ENCODE data around the gene TRMT13. TPM values are rescaled to one million over a fixed set of nuclear protein-coding genes. Genes with fewer than 3 reads are reported as not detected.

Gene TRMT13
- total RNA-seq, 2 experiments from 2014 or later = 17.5 TPM

DNA sequence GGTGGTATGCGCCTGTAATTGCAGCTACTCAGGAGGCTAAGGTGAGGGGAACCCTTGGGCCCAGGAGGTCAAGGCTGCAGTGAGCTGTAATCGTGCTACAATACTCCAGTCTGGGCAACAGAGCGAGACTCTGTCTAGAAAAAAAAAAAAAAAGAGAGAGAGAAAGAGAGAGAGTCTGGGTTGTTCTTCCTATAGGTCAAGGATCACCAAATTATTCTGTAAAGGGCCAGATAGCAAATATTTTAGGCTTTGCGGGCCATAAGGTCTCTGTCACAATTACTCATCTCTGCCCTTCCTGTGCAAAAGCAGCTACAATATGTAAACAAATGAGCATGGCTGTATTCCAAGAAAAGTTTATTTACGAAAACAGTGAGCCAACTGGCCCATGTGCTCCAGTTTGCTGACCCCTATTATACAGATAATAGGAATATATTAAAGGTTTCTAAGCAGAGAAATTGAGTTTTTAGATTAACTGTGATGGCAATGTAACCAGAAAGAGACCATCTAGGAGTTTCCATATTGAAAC lies 2.3 kb upstream of the TRMT13 start:
- Mint-ChIP-seq H3K27me3 (no peaks in the 10 kb centered on the region), H3K9me3 (no peaks in the 10 kb centered on the region), H3K36me3 (peaks cover 4% of the 10 kb centered on the region), H3K27ac (no peak overlapping the region), H3K4me3 (no peak overlapping the region), H3K4me1 (ENCODE audit: low read depth) (peaks cover 38% of the 10 kb centered on the region)
- CTCF ChIA-PET = interaction anchor here (1.1 kb wide), 1 partner anchor 11 kb away, joined by 4 read pairs; no protein-coding TSS in a partner anchor
- POLR2A ChIA-PET = no interaction called here
- intact Hi-C loops (cut with micrococcal nuclease) = loop anchor here (5.0 kb wide), 1 partner anchor 412 kb away; no protein-coding TSS in a partner anchor
- DNase-seq = no peak

- peak overlapping the region; percentile 93 for H3K27ac Mint-ChIP-seq
- H3K9me3 Mint-ChIP-seq = no peaks in the 10 kb centered on the region
- intact Hi-C loops (cut with micrococcal nuclease) = loop anchor here (2.0 to 5.0 kb wide), 3 partner anchors 135 to 411 kb away; partner anchors contain the start of gene RTCA
- CTCF ChIA-PET = interaction anchor here (1.1 kb wide), 1 partner anchor 10 kb away, joined by 4 read pairs; no protein-coding TSS in a partner anchor
- H3K4me3 Mint-ChIP-seq = peak overlapping the region; percentile 96
- peaks cover 4% of the 10 kb centered on the region for H3K36me3 Mint-ChIP-seq
- H3K27me3 Mint-ChIP-seq = no peaks in the 10 kb centered on the region
- POLR2A ChIA-PET = no interaction called here
- no peak for DNase-seq
- H3K4me1 Mint-ChIP-seq (ENCODE audit: low read depth) = peaks cover 39% of the 10 kb centered on the region
Observed at GRCh38 chr1:100131623-100132022, 1.3 kb upstream of the TRMT13 start.

DNA sequence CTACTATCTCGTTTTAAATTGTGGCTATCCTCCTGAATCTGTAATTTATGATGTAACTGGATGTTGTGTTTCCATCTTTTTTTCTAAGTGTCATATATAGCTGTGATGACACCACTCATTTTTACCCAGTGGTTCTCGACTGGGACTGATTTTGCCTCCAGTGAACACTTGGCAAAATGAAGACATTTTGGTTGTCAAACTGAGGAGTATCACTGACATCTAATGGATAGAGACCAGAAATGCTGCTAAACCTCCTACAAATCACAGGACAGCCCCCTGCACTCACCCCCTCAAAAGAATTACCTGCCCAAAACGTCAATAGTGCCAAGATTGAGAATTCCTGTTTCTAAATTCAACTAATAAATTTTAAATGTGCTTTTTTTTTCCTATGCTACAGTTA lies 1.9 kb downstream of the TRMT13 start:
- intact Hi-C loops (cut with micrococcal nuclease) = loop anchor here (5.0 kb wide), 1 partner anchor 407 kb away; no protein-coding TSS in a partner anchor
- no peaks in the 10 kb centered on the region for H3K9me3 Mint-ChIP-seq
- DNase-seq = no peak
- CTCF ChIA-PET = interaction anchor here (0.6 to 1.6 kb wide), 2 partner anchors 141 to 324 kb away, joined by 3 to 5 read pairs; no protein-coding TSS in a partner anchor
- POLR2A ChIA-PET = no interaction called here
- H3K36me3 Mint-ChIP-seq = peaks cover 20% of the 10 kb centered on the region
- no peak overlapping the region for H3K27ac Mint-ChIP-seq
- H3K27me3 Mint-ChIP-seq = no peaks in the 10 kb centered on the region
- peak overlapping the region; percentile 25 for H3K4me3 Mint-ChIP-seq
- peaks cover 31% of the 10 kb centered on the region for H3K4me1 Mint-ChIP-seq (ENCODE audit: low read depth)

DNA sequence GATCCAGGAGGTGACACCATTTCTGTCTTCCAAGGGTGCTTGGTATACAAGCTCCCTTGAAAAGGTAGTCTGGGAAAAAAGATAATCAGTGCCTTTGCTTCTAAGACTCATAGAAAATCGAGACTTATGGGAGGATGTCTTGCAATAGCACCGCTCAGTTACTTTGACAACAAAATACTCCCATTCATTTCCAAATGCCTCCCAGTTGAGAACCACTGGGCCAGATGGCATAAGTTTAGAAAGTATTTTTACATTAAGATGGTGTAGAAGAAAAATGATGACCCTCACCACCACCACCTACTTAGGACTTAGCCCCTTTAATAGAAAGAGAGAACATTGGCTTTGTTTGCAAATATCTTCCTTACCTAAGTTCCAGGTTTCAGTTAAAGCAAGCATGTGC lies 4.6 kb downstream of the TRMT13 start:
- H3K36me3 Mint-ChIP-seq = peaks cover 29% of the 10 kb centered on the region

GRCh38 chr1:100141192-100141591 lies 8.2 kb downstream of the TRMT13 start:
- Mint-ChIP-seq H3K27ac (no peak overlapping the region), H3K4me3 (no peak overlapping the region), H3K27me3 (no peaks in the 10 kb centered on the region), H3K9me3 (no peaks in the 10 kb centered on the region), H3K4me1 (ENCODE audit: low read depth) (no peaks in the 10 kb centered on the region), H3K36me3 (peaks cover 47% of the 10 kb centered on the region)
- intact Hi-C loops (cut with micrococcal nuclease) = no loop called here
- DNase-seq = no peak
- ChIA-PET POLR2A (no interaction called here), CTCF (interaction anchor here (1.0 kb wide), 1 partner anchor 10 kb away, joined by 4 read pairs; no protein-coding TSS in a partner anchor)

More for the DNA sequence above, 4.6 kb downstream of the TRMT13 start:
- Mint-ChIP-seq H3K27me3 (no peaks in the 10 kb centered on the region), H3K9me3 (no peaks in the 10 kb centered on the region), H3K27ac (no peak overlapping the region), H3K4me1 (ENCODE audit: low read depth) (peaks cover 12% of the 10 kb centered on the region), H3K4me3 (no peak overlapping the region)
- CTCF ChIA-PET = no interaction called here
- POLR2A ChIA-PET = no interaction called here
- intact Hi-C loops (cut with micrococcal nuclease) = no loop called here
- DNase-seq = no peak

DNA sequence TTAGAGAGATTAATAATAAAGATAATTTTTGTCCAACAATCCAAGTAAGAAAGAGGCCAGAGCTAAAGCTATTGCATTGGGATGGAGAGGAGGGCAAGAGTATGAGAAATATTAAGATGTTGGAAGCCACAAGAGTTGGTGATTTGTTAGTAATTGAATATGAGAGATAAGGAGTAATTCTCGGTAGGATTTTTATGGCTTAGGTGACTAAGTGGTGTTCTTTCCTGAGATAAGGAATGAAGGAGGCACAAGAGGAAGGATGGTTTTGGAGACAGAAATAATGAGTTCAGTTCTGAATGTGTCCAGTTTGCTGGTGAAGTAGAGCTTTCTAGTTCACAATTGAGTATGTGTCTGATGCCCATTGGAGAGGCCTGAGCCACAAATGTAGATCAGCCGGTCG lies 9.4 kb downstream of the TRMT13 start:
- Mint-ChIP-seq H3K9me3 (no peaks in the 10 kb centered on the region), H3K4me3 (no peak overlapping the region), H3K27me3 (no peaks in the 10 kb centered on the region), H3K36me3 (peaks cover 49% of the 10 kb centered on the region), H3K4me1 (ENCODE audit: low read depth) (no peaks in the 10 kb centered on the region), H3K27ac (no peak overlapping the region)
- DNase-seq = no peak
- POLR2A ChIA-PET = no interaction called here
- CTCF ChIA-PET = interaction anchor here (1.0 kb wide), 1 partner anchor 11 kb away, joined by 4 read pairs; no protein-coding TSS in a partner anchor
- intact Hi-C loops (cut with micrococcal nuclease) = no loop called here

DNA sequence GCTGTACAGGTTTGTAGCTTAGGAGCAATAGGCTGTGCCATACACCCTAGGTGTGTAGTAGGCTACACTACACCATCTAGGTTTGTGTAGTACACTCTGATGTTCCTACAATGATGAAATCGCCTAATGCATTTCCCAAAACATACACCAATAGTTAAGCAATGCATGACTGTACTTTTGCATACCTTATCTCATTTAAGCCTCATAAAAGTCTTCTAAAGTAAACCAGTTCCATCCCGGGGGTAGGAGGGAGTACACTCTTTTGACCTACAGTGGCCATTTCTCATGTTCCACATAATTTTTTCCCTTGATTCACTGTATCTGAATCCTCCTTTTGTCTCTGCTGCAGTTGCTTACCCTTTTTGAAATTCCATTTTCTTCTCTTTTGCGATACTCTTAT lies 12.2 kb downstream of the TRMT13 start:
- DNase-seq = no peak

DNA sequence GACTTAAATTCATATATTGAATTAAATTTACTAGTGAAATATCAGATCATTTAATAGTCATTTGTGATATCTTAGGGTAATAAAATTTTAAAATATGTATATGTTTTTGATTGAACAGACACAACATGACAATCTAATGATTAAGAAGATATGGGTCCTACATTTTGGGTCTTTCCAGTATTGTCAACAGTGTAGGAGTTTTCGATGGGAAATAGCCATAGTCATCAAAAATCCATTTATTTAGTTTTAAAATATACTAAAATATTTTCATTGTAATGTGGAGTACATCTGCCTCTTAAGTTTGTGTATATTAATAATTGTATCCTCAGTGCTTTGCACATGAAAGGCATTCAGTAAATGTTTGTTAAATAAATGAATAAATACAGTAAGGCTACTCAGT lies 14.0 kb downstream of the TRMT13 start:
- H3K27me3 Mint-ChIP-seq = no peaks in the 10 kb centered on the region
- intact Hi-C loops (cut with micrococcal nuclease) = no loop called here
- H3K4me3 Mint-ChIP-seq = no peak overlapping the region
- no peaks in the 10 kb centered on the region for H3K9me3 Mint-ChIP-seq
- ChIA-PET POLR2A (no interaction called here), CTCF (interaction anchor here (1.8 kb wide), 1 partner anchor 313 kb away, joined by 6 read pairs; no protein-coding TSS in a partner anchor)
- H3K36me3 Mint-ChIP-seq = peaks cover 33% of the 10 kb centered on the region
- H3K4me1 Mint-ChIP-seq (ENCODE audit: low read depth) = peaks cover 2% of the 10 kb centered on the region
- no peak for DNase-seq
- no peak overlapping the region for H3K27ac Mint-ChIP-seq

More for the DNA sequence above, 12.2 kb downstream of the TRMT13 start:
- Mint-ChIP-seq H3K4me3 (no peak overlapping the region), H3K9me3 (no peaks in the 10 kb centered on the region), H3K36me3 (peaks cover 39% of the 10 kb centered on the region), H3K27me3 (no peaks in the 10 kb centered on the region), H3K27ac (no peak overlapping the region), H3K4me1 (ENCODE audit: low read depth) (no peaks in the 10 kb centered on the region)
- intact Hi-C loops (cut with micrococcal nuclease) = no loop called here
- POLR2A ChIA-PET = no interaction called here
- CTCF ChIA-PET = no interaction called here

- no peak for DNase-seq
- Mint-ChIP-seq H3K4me1 (ENCODE audit: low read depth) (peaks cover 8% of the 10 kb centered on the region), H3K27ac (no peak overlapping the region), H3K36me3 (peaks cover 28% of the 10 kb centered on the region), H3K27me3 (no peaks in the 10 kb centered on the region), H3K9me3 (no peaks in the 10 kb centered on the region), H3K4me3 (no peak overlapping the region)
- CTCF ChIA-PET = interaction anchor here (1.8 kb wide), 1 partner anchor 312 kb away, joined by 6 read pairs; no protein-coding TSS in a partner anchor
- intact Hi-C loops (cut with micrococcal nuclease) = no loop called here
- POLR2A ChIA-PET = no interaction called here
Observed at GRCh38 chr1:100147875-100148274, 14.9 kb downstream of the TRMT13 start.

DNA sequence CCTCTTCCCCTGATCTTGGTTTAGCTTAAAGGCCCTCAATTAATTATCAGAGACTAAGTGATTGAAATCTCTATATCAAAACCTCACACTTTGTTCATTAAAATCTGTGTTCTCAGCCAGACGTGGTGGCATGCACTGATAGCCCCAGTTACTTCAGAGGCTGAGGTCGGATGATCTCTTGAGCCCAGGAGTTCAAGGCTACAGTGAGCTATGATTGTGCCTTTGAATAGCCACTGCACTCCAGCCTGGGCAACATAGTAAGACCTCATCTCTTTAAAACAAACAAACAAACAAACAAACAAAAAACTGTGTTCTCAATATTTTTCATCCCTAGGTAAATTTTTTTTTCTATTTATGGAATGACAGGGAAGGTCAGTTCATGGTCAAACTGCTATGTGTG lies 18.7 kb downstream of the TRMT13 start:
- H3K4me1 Mint-ChIP-seq (ENCODE audit: low read depth) = peaks cover 8% of the 10 kb centered on the region
- DNase-seq = no peak
- H3K9me3 Mint-ChIP-seq = no peaks in the 10 kb centered on the region
- H3K27ac Mint-ChIP-seq = no peak overlapping the region
- H3K4me3 Mint-ChIP-seq = no peak overlapping the region
- H3K36me3 Mint-ChIP-seq = peaks cover 10% of the 10 kb centered on the region
- CTCF ChIA-PET = interaction anchor here (1.5 kb wide), 1 partner anchor 308 kb away, joined by 4 read pairs; no protein-coding TSS in a partner anchor
- no peaks in the 10 kb centered on the region for H3K27me3 Mint-ChIP-seq
- POLR2A ChIA-PET = no interaction called here
- intact Hi-C loops (cut with micrococcal nuclease) = no loop called here

DNA sequence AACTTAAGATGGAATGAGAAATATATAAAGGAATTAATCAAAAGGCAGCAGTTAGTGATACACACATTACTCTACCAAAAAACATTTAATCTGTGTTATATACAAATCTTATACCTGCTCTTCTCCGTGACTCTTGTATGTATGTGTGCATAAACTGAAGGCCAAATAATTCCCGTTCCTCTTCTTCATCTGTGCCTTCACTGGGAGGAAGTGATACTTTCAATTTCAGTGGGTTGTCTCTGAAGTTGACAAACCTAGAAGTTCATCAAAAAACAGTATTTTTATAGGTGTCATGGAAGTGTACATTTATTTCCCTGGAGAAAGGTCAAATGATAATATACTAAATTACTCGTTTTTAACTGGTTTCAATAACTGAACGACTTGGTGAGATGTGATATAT lies 19.3 kb downstream of the TRMT13 start:
- CTCF ChIA-PET = interaction anchor here (0.6 to 1.5 kb wide), 2 partner anchors 304 to 307 kb away, joined by 3 to 4 read pairs; no protein-coding TSS in a partner anchor

GRCh38 chr1:100162881-100163280 lies 29.9 kb downstream of the TRMT13 start:
- no peak overlapping the region for H3K4me3 Mint-ChIP-seq
- intact Hi-C loops (cut with micrococcal nuclease) = no loop called here
- no peaks in the 10 kb centered on the region for H3K27me3 Mint-ChIP-seq
- no peaks in the 10 kb centered on the region for H3K9me3 Mint-ChIP-seq
- no peaks in the 10 kb centered on the region for H3K4me1 Mint-ChIP-seq (ENCODE audit: low read depth)
- no peak for DNase-seq
- CTCF ChIA-PET = no interaction called here
- no peaks in the 10 kb centered on the region for H3K36me3 Mint-ChIP-seq
- POLR2A ChIA-PET = no interaction called here
- H3K27ac Mint-ChIP-seq = no peak overlapping the region

More for the DNA sequence above, 19.3 kb downstream of the TRMT13 start:
- Mint-ChIP-seq H3K4me1 (ENCODE audit: low read depth) (peaks cover 8% of the 10 kb centered on the region), H3K27me3 (no peaks in the 10 kb centered on the region), H3K4me3 (no peak overlapping the region), H3K36me3 (peaks cover 9% of the 10 kb centered on the region), H3K9me3 (no peaks in the 10 kb centered on the region), H3K27ac (no peak overlapping the region)
- POLR2A ChIA-PET = no interaction called here
- DNase-seq = no peak
- intact Hi-C loops (cut with micrococcal nuclease) = no loop called here

DNA sequence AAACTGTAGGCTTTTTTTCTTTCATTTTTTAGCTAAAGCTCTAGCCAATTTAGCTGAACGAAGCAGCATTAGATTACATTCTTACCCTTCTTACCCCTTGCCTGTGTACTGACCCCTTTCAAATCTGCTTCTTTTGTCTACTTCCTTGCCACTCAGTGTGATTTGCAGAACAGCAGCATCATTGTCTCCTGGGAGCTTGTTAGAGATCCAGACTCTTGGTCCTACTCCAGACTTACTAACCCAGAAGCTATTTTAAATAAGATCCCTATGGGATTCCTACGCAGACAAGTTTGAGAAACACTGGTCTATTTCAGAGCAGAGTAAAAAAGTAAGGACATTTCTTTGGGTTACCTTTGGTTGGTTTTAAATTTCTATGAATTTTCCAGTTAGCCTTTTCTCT lies 31.3 kb downstream of the TRMT13 start:
- H3K27me3 Mint-ChIP-seq = no peaks in the 10 kb centered on the region
- POLR2A ChIA-PET = no interaction called here
- no peak for DNase-seq
- H3K4me3 Mint-ChIP-seq = no peak overlapping the region
- CTCF ChIA-PET = interaction anchor here (0.6 to 0.7 kb wide), 3 partner anchors 58 to 379 kb away, joined by 3 to 4 read pairs (median 4); no protein-coding TSS in a partner anchor
- no peaks in the 10 kb centered on the region for H3K36me3 Mint-ChIP-seq
- H3K4me1 Mint-ChIP-seq (ENCODE audit: low read depth) = no peaks in the 10 kb centered on the region
- intact Hi-C loops (cut with micrococcal nuclease) = no loop called here
- no peaks in the 10 kb centered on the region for H3K9me3 Mint-ChIP-seq
- no peak overlapping the region for H3K27ac Mint-ChIP-seq
